H9 (cell line): ENCODE data around the gene PRRT1B. TPM values are rescaled to one million over a fixed set of nuclear protein-coding genes. Genes with fewer than 3 reads are reported as not detected.

ENCODE experiments used
- DNase-seq: peaks from one replicate; pipeline ENCODE4 v3.0.0-alpha.2; 2017
- H2AFZ ChIP-seq: one replicate; pipeline ENCODE4 v1.6.1; 2013; ENCODE audit warnings: mild to moderate bottlenecking, low read length, control low read depth, moderate library complexity
- H2AK5ac ChIP-seq: 2 replicates; pipeline ENCODE4 v1.6.1; 2013; ENCODE audit warnings: low read length, control low read depth, mixed read lengths; ENCODE audit not compliant: insufficient read length
- H2BK120ac ChIP-seq: one replicate; pipeline ENCODE4 v1.6.1; 2013; ENCODE audit warnings: low read depth, mild to moderate bottlenecking, low read length, control low read depth, inconsistent platforms; ENCODE audit not compliant: poor library complexity, severe bottlenecking
- H2BK12ac ChIP-seq: 2 replicates; pipeline ENCODE4 v1.6.1; 2013; ENCODE audit warnings: low read length, control low read depth, mixed read lengths, low read depth; ENCODE audit not compliant: insufficient read length
- H2BK15ac ChIP-seq: 2 replicates; pipeline ENCODE4 v1.6.1; 2013; ENCODE audit warnings: low read depth, low read length, control low read depth
- H2BK20ac ChIP-seq: one replicate; pipeline ENCODE4 v1.6.1; 2013; ENCODE audit warnings: low read depth, mild to moderate bottlenecking, low read length, control low read depth, inconsistent platforms; ENCODE audit not compliant: poor library complexity, severe bottlenecking
- H2BK5ac ChIP-seq: 2 replicates; pipeline ENCODE4 v1.6.1; 2013; ENCODE audit warnings: low read length, control low read depth, mixed read lengths; ENCODE audit not compliant: insufficient read length
- H3K14ac ChIP-seq: 2 replicates; pipeline ENCODE4 v1.6.1; 2013; ENCODE audit warnings: low read length, control low read depth; ENCODE audit not compliant: insufficient read depth
- H3K18ac ChIP-seq: 2 replicates; pipeline ENCODE4 v1.6.1; 2013; ENCODE audit warnings: low read depth, mild to moderate bottlenecking, mixed read lengths, low read length, control low read depth; ENCODE audit not compliant: insufficient read length
- H3K23ac ChIP-seq: 2 replicates; pipeline ENCODE4 v1.6.1; 2013; ENCODE audit warnings: low read length, control low read depth, mixed read lengths, low read depth; ENCODE audit not compliant: insufficient read length
- H3K23me2 ChIP-seq: 2 replicates; pipeline ENCODE4 v1.6.1; 2013; ENCODE audit warnings: low read depth, mild to moderate bottlenecking, mixed read lengths, low read length, control low read depth; ENCODE audit not compliant: insufficient read length, poor library complexity, severe bottlenecking
- H3K27ac ChIP-seq: 2 replicates; pipeline ENCODE4 v1.5.1; 2013; ENCODE audit warnings: low read length, control low read depth, mixed read lengths, low read depth; ENCODE audit not compliant: insufficient read length
- H3K27me3 ChIP-seq: 2 replicates; pipeline ENCODE4 v1.6.1; 2013; ENCODE audit warnings: low read length, control low read depth, inconsistent platforms; ENCODE audit not compliant: insufficient read depth
- H3K4ac ChIP-seq: 2 replicates; pipeline ENCODE4 v1.6.1; 2013; ENCODE audit warnings: low read depth, mild to moderate bottlenecking, control low read depth, inconsistent platforms, low read length, moderate library complexity
- H3K4me1 ChIP-seq: 2 replicates; pipeline ENCODE4 v1.6.1; 2013; ENCODE audit warnings: low read length, control low read depth, inconsistent platforms; ENCODE audit not compliant: insufficient read depth
- H3K4me2 ChIP-seq: 2 replicates; pipeline ENCODE4 v1.6.1; 2013; ENCODE audit warnings: low read length, control low read depth, mixed read lengths; ENCODE audit not compliant: insufficient read length, insufficient read depth
- H3K56ac ChIP-seq: 2 replicates; pipeline ENCODE4 v1.6.1; 2013; ENCODE audit warnings: low read depth, mild to moderate bottlenecking, mixed read lengths, low read length, control low read depth; ENCODE audit not compliant: insufficient read length
- H3K79me1 ChIP-seq: 2 replicates; pipeline ENCODE4 v1.6.1; 2013; ENCODE audit warnings: low read depth, mild to moderate bottlenecking, moderate library complexity, low read length, control low read depth, inconsistent platforms; ENCODE audit not compliant: insufficient read depth, poor library complexity, severe bottlenecking
- H3K79me2 ChIP-seq: 2 replicates; pipeline ENCODE4 v1.6.1; 2013; ENCODE audit warnings: low read length, control low read depth, inconsistent platforms; ENCODE audit not compliant: insufficient read depth
- H3K9ac ChIP-seq: 2 replicates; pipeline ENCODE4 v1.6.1; 2013; ENCODE audit warnings: low read length, control low read depth, mixed read lengths; ENCODE audit not compliant: insufficient read length; ENCODE audit errors: extremely low read depth
- H3K9me3 ChIP-seq: one replicate; pipeline ENCODE4 v1.6.1; 2013; ENCODE audit warnings: low read depth, low read length, inconsistent platforms; ENCODE audit not compliant: control insufficient read depth
- H3T11ph ChIP-seq: one replicate; pipeline ENCODE4 v1.6.1; 2013; ENCODE audit warnings: mild to moderate bottlenecking, low read length, control low read depth, inconsistent platforms
- H4K20me1 ChIP-seq: one replicate; pipeline ENCODE4 v1.6.1; 2013; ENCODE audit not compliant: control insufficient read depth, insufficient read length, insufficient read depth
- H4K5ac ChIP-seq: 2 replicates; pipeline ENCODE4 v1.6.1; 2013; ENCODE audit warnings: low read depth, mild to moderate bottlenecking, mixed read lengths, low read length, control low read depth; ENCODE audit not compliant: insufficient read length
- H4K8ac ChIP-seq: replicated peaks from 2 replicates; pipeline ENCODE4 v1.6.1; 2013; ENCODE audit warnings: low read length, control low read depth, mixed read lengths, low read depth; ENCODE audit not compliant: insufficient read length
- H4K91ac ChIP-seq: 2 replicates; pipeline ENCODE4 v1.6.1; 2013; ENCODE audit warnings: low read depth, mild to moderate bottlenecking, moderate library complexity, mixed read lengths, low read length, control low read depth; ENCODE audit not compliant: insufficient read length
- H3K27ac Mint-ChIP-seq, 3 experiments: 2 replicates in 2 of 3; 3 replicates in 1 of 3; pipeline ENCODE4 v1.8.0; 2020 to 2021; ENCODE audit warnings: mixed read lengths in 3 of 3, mild to moderate bottlenecking in 1 of 3, moderate library complexity in 1 of 3
- H3K27me3 Mint-ChIP-seq: 2 replicates; pipeline ENCODE4 v1.8.0; 2021; ENCODE audit warnings: low read depth, mild to moderate bottlenecking, moderate library complexity, mixed read lengths
- H3K36me3 Mint-ChIP-seq, 3 experiments: 2 replicates in 2 of 3; 3 replicates in 1 of 3; pipeline ENCODE4 v1.8.0; 2020 to 2021; ENCODE audit warnings: low read depth in 3 of 3, mixed read lengths in 3 of 3; ENCODE audit not compliant: insufficient read depth in 1 of 3
- H3K4me1 Mint-ChIP-seq, 2 experiments: 2 replicates each; pipeline ENCODE4 v1.8.0; 2020; ENCODE audit warnings: mixed read lengths in 2 of 2
- H3K4me3 Mint-ChIP-seq, 2 experiments: 2 replicates in 1 of 2; 3 replicates in 1 of 2; pipeline ENCODE4 v1.8.0; 2020 to 2021; ENCODE audit warnings: mild to moderate bottlenecking in 2 of 2, mixed read lengths in 2 of 2, moderate library complexity in 1 of 2
- H3K9me3 Mint-ChIP-seq, 2 experiments: 2 replicates in 1 of 2; 3 replicates in 1 of 2; pipeline ENCODE4 v1.8.0; 2020; ENCODE audit warnings: mild to moderate bottlenecking in 2 of 2, mixed read lengths in 2 of 2, moderate library complexity in 1 of 2
- WGBS: extraction: QIAGEN DNeasy Blood & Tissue Kit; methylation state at CpG from one replicate; pipeline ENCODE4 v1.1.7; 2013; ENCODE audit warnings: missing lambda C conversion rate, low lambda C conversion rate, mixed read lengths; ENCODE audit not compliant: insufficient read length; ENCODE audit errors: extremely low coverage; 5-methylcytosine and 5-hydroxymethylcytosine counted together
- total RNA-seq: library from RNA; stranded (reverse); gene quantifications from 2 replicates; pipeline ENCODE4 v1.2.1, GENCODE V29; 2021
- TF ChIP-seq, protein P1 (sequence below): fragments of 200-600 bp; sonication (generic); conservative IDR thresholded peaks from 3 replicates; pipeline ENCODE4 v1.8.0; 2021; ENCODE audit warnings: antibody characterized with exemption, mild to moderate bottlenecking

PRRT1B gene
- total RNA-seq, 1 experiment from 2014 or later: 1.0 TPM

GRCh38 chr9:131516100-131516499 is 29.2 kb upstream of the PRRT1B start:
- Histone ChIP-seq H4K91ac (no peak overlapping the region), H3K23me2 (no peaks in the 10 kb centered on the region), H2AFZ (no peak overlapping the region), H2BK15ac (no peak overlapping the region), H3T11ph (no peak overlapping the region), H3K9me3 (no peaks in the 10 kb centered on the region), H3K27ac (no peak overlapping the region), H3K56ac (no peak overlapping the region), H2BK120ac (no peak overlapping the region), H3K23ac (no peak overlapping the region), H2AK5ac (no peak overlapping the region), H3K79me1 (no peaks in the 10 kb centered on the region), H3K18ac (no peak overlapping the region), H3K79me2 (no peaks in the 10 kb centered on the region), H2BK5ac (no peak overlapping the region), H3K4ac (no peak overlapping the region), H2BK12ac (no peak overlapping the region), H3K4me2 (no peak overlapping the region), H3K14ac (no peak overlapping the region), H3K4me1 (no peaks in the 10 kb centered on the region), H4K8ac (no peak overlapping the region), H3K9ac (no peak overlapping the region), H3K27me3 (no peaks in the 10 kb centered on the region), H4K20me1 (no peaks in the 10 kb centered on the region), H4K5ac (no peak overlapping the region), H2BK20ac (no peak overlapping the region)
- Mint-ChIP-seq H3K27ac (no peak overlapping the region), H3K9me3 (no peaks in the 10 kb centered on the region), H3K36me3 (peaks cover 38 to 74% (median 47%) of the 10 kb centered on the region in 3 experiments), H3K27me3 (no peaks in the 10 kb centered on the region), H3K4me1 (no peaks in the 10 kb centered on the region), H3K4me3 (no peak overlapping the region)
- no CpG with 5 or more reads among the region's 15 CpGs for WGBS
- DNase-seq: no peak
- TF ChIP-seq, protein P1, sequence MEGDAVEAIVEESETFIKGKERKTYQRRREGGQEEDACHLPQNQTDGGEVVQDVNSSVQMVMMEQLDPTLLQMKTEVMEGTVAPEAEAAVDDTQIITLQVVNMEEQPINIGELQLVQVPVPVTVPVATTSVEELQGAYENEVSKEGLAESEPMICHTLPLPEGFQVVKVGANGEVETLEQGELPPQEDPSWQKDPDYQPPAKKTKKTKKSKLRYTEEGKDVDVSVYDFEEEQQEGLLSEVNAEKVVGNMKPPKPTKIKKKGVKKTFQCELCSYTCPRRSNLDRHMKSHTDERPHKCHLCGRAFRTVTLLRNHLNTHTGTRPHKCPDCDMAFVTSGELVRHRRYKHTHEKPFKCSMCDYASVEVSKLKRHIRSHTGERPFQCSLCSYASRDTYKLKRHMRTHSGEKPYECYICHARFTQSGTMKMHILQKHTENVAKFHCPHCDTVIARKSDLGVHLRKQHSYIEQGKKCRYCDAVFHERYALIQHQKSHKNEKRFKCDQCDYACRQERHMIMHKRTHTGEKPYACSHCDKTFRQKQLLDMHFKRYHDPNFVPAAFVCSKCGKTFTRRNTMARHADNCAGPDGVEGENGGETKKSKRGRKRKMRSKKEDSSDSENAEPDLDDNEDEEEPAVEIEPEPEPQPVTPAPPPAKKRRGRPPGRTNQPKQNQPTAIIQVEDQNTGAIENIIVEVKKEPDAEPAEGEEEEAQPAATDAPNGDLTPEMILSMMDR: no peak
